HepG2 (cell line): ENCODE measurements around the gene PLPP3. TPM values are rescaled to one million over a fixed set of nuclear protein-coding genes. Genes with fewer than 3 reads are reported as not detected.
A peak's percentile ranks its signal among the peaks of the same experiment; 100 is the strongest.

Source experiments
- ATAC-seq: fragments of 200-7000 bp; cut with Tn5 transposase; 3 replicates; pipeline ENCODE4 v1.9.1; 2020; ENCODE audit warnings: mild to moderate bottlenecking, moderate library complexity
- BruUV-seq: library from RNA; stranded (reverse); fragments of 400-500 nt; replicated peaks from 2 replicates; lab custom pipeline; 2021; lab: Mats Ljungman, UMichigan
- CTCF ChIA-PET: fragments of 300-600 bp; formaldehyde crosslinking; extraction: SDS; loops from one replicate; lab custom pipeline; 2021; ENCODE audit warnings: low total read pairs, inconsistent platforms, low intra/inter-chr PET ratio; lab: Yijun Ruan, JAX
- POLR2A ChIA-PET: fragments of 350-600 bp; sonication (Branson Sonifier 250); formaldehyde crosslinking; loops from one replicate; lab custom pipeline; 2020; ENCODE audit warnings: antibody characterized with exemption, inconsistent platforms; lab: Yijun Ruan, JAX
- DNase-seq: peaks from one replicate; pipeline ENCODE4 v3.0.0-alpha.2; 2015; ENCODE audit warnings: low spot score
- FAIRE-seq: peaks from 3 replicates; lab custom pipeline; 2011; peaks lifted over from hg19 to GRCh38; lab: Jason Lieb, UNC
- H2AFZ ChIP-seq: one replicate; pipeline ENCODE4 v1.6.1; 2011; ENCODE audit warnings: low read length, inconsistent platforms
- H3K27ac ChIP-seq: fragments of 300-600 bp; 3 replicates; pipeline ENCODE4 v1.8.0; 2011; ENCODE audit warnings: mixed run types, mild to moderate bottlenecking, mixed read lengths, low read length, inconsistent platforms; ENCODE audit not compliant: insufficient read depth; ENCODE audit errors: extremely low read length
- H3K27me3 ChIP-seq, 2 experiments: fragments of 200-600 bp in 1 of 2; 2 replicates in 1 of 2; 3 replicates in 1 of 2; pipeline versions ENCODE4 v1.6.0 to v1.8.0; 2011; ENCODE audit warnings: low read length in 2 of 2, mild to moderate bottlenecking in 2 of 2, moderate library complexity in 2 of 2, inconsistent platforms in 1 of 2; ENCODE audit not compliant: insufficient read depth in 2 of 2, control insufficient read depth in 1 of 2
- H3K36me3 ChIP-seq, 2 experiments: fragments of 200-600 bp in 1 of 2; replicated peaks in 1 of 2; 2 replicates in 1 of 2; 3 replicates in 1 of 2; pipeline versions ENCODE4 v1.5.1 to v1.8.0; 2011; ENCODE audit warnings: low read length in 2 of 2, inconsistent platforms in 1 of 2; ENCODE audit not compliant: insufficient read depth in 2 of 2, control insufficient read depth in 1 of 2
- H3K4me1 ChIP-seq: 2 replicates; pipeline ENCODE4 v1.5.1; 2012; ENCODE audit warnings: low read length, inconsistent platforms; ENCODE audit not compliant: insufficient read depth
- H3K4me2 ChIP-seq: 2 replicates; pipeline ENCODE4 v1.6.0; 2011; ENCODE audit warnings: low read depth, low read length, inconsistent platforms
- H3K4me3 ChIP-seq, 3 experiments: fragments of 200-600 bp in 1 of 3; sonication (generic), shearing (Covaris generic) in 1 of 3; replicated peaks in 1 of 3; 2 replicates each; pipeline ENCODE4 v1.5.1; 2011 to 2016; ENCODE audit warnings: low read length in 3 of 3, inconsistent platforms in 2 of 3, low read depth in 2 of 3, mild to moderate bottlenecking in 2 of 3, control low read depth in 1 of 3, mixed read lengths in 1 of 3; ENCODE audit not compliant: insufficient read depth in 1 of 3
- H3K79me2 ChIP-seq: one replicate; pipeline ENCODE4 v1.6.1; 2011; ENCODE audit warnings: low read length, inconsistent platforms; ENCODE audit not compliant: insufficient read depth
- H3K9ac ChIP-seq: 2 replicates; pipeline ENCODE4 v1.6.0; 2011; ENCODE audit warnings: mild to moderate bottlenecking, low read depth, low read length, inconsistent platforms; ENCODE audit not compliant: insufficient read depth
- H3K9me3 ChIP-seq: 2 replicates; pipeline ENCODE4 v1.5.1; 2012; ENCODE audit warnings: mild to moderate bottlenecking, low read length
- H4K20me1 ChIP-seq: 2 replicates; pipeline ENCODE4 v1.6.0; 2011; ENCODE audit warnings: inconsistent platforms, mild to moderate bottlenecking, low read length, moderate library complexity; ENCODE audit not compliant: insufficient read depth
- AGO1 ChIP-seq: fragments of 200-400 bp; formaldehyde crosslinking; IDR thresholded peaks from 2 replicates; pipeline ENCODE4 v1.6.1; 2017; ENCODE audit warnings: mild to moderate bottlenecking, low read depth, low read length, moderate library complexity; ENCODE audit not compliant: poor library complexity, severe bottlenecking
- DPF2 ChIP-seq: sonication (generic); formaldehyde crosslinking; IDR thresholded peaks from 2 replicates; pipeline ENCODE4 v1.4.0; 2020; ENCODE audit warnings: mild to moderate bottlenecking, low read depth, missing genetic modification reagents, borderline replicate concordance
- GTF3A ChIP-seq: sonication (generic); formaldehyde crosslinking; conservative IDR thresholded peaks from 2 replicates; pipeline ENCODE4 v1.4.0; 2020; ENCODE audit warnings: mild to moderate bottlenecking, missing genetic modification reagents
- HMG20A ChIP-seq: IDR thresholded peaks from 2 replicates; pipeline ENCODE4 v1.6.1; 2016; ENCODE audit warnings: borderline replicate concordance
- MEF2D ChIP-seq: sonication (generic); formaldehyde crosslinking; IDR thresholded peaks from 2 replicates; pipeline ENCODE4 v1.5.1; 2020; ENCODE audit warnings: mild to moderate bottlenecking, missing genetic modification reagents
- NFKB2 ChIP-seq: sonication (generic); formaldehyde crosslinking; IDR thresholded peaks from 2 replicates; pipeline ENCODE4 v1.4.0; 2020; ENCODE audit warnings: missing genetic modification reagents, borderline replicate concordance
- RARA ChIP-seq: IDR thresholded peaks from 2 replicates; pipeline ENCODE4 v1.6.1; 2016; ENCODE audit warnings: missing genetic modification reagents, missing compliant biosample characterization
- SKI ChIP-seq: fragments of 450-650 bp; IDR thresholded peaks from one replicate; pipeline ENCODE4 v1.6.1; 2018; ENCODE audit warnings: mild to moderate bottlenecking; ENCODE audit not compliant: partially characterized antibody
- SMAD3 ChIP-seq: sonication (generic); formaldehyde crosslinking; IDR thresholded peaks from 2 replicates; pipeline ENCODE4 v1.4.0; 2020; ENCODE audit warnings: missing genetic modification reagents
- SOX6 ChIP-seq, 2 experiments: fragments of 450-650 bp in 1 of 2; sonication (generic) in 1 of 2; formaldehyde crosslinking in 1 of 2; IDR thresholded peaks; 2 replicates each; pipeline versions ENCODE4 v1.4.0 to v1.6.1; 2017 to 2020; ENCODE audit warnings: antibody characterized with exemption in 1 of 2, mild to moderate bottlenecking in 1 of 2, missing genetic modification reagents in 1 of 2
- TAF15 ChIP-seq: fragments of 200-400 bp; formaldehyde crosslinking; IDR thresholded peaks from one replicate; pipeline ENCODE4 v1.6.1; 2018; ENCODE audit warnings: mild to moderate bottlenecking, low read depth, low read length; ENCODE audit not compliant: poor library complexity, severe bottlenecking
- ZFX ChIP-seq: sonication (generic); formaldehyde crosslinking; IDR thresholded peaks from 2 replicates; pipeline ENCODE4 v1.4.0; 2020; ENCODE audit warnings: mild to moderate bottlenecking, low read depth, missing genetic modification reagents, moderate library complexity
- ZNF263 ChIP-seq: sonication (generic); formaldehyde crosslinking; IDR thresholded peaks from 2 replicates; pipeline ENCODE4 v1.4.0; 2020; ENCODE audit warnings: missing genetic modification reagents
- ZNF737 ChIP-seq: sonication (generic); formaldehyde crosslinking; IDR thresholded peaks from 2 replicates; pipeline ENCODE4 v1.5.0; 2020; ENCODE audit warnings: missing genetic modification reagents, mild to moderate bottlenecking, borderline replicate concordance
- ZSCAN9 ChIP-seq: IDR thresholded peaks from 2 replicates; pipeline ENCODE4 v1.6.1; 2016; ENCODE audit warnings: borderline replicate concordance
- WGBS: methylation state at CpG from one replicate; pipeline ENCODE4 v1.1.6; 2017; ENCODE audit warnings: low lambda C conversion rate; 5-methylcytosine and 5-hydroxymethylcytosine counted together
- in situ Hi-C: cut with HindIII; loops from 2 replicates; pipeline ENCODE4 v1.10.0; 2017; ENCODE audit warnings: low pct_unique_long_range_greater_than_20kb; ENCODE audit not compliant: extremely low pct_ligation_motif_present
- intact Hi-C: fragments of 100-400 bp; cut with micrococcal nuclease; formaldehyde crosslinking; loops from one replicate; pipeline ENCODE4 v1.10.0; 2022; ENCODE audit not compliant: unreplicated experiment
- polyA plus RNA-seq, 8 experiments: library from polyadenylated mRNA; depleted of rRNA in 3 of 8; stranded (reverse) in 7 of 8; unstranded in 1 of 8; fragments of >200 nt; fragmentation: Illumina TruSeq in 4 of 8; extraction: Trizol in 4 of 8; gene quantifications; 2 replicates each; pipeline versions ENCODE4 v1.2.1 to v1.2.3, GENCODE V29; 2011 to 2016; ENCODE audit warnings: low read depth in 4 of 8, missing spikeins in 1 of 8, mixed read lengths in 1 of 8; ENCODE audit not compliant: insufficient read depth in 1 of 8
- total RNA-seq, 5 experiments: library from RNA; depleted of rRNA; stranded (reverse); fragments of >200 nt; fragmentation: Illumina TruSeq; extraction: Trizol; gene quantifications; 2 replicates each; pipeline ENCODE4 v1.2.3, GENCODE V29; 2016; ENCODE audit warnings: low read depth in 1 of 5
- TF ChIP-seq, protein P1 (sequence below): sonication (generic); formaldehyde crosslinking; IDR thresholded peaks from 2 replicates; pipeline ENCODE4 v1.5.0; 2020; ENCODE audit warnings: missing genetic modification reagents
- TF ChIP-seq, protein P2 (sequence below): IDR thresholded peaks from 2 replicates; pipeline ENCODE4 v1.6.1; 2018; ENCODE audit warnings: missing genetic modification reagents, mild to moderate bottlenecking, missing compliant biosample characterization
- TF ChIP-seq, protein P3 (sequence below): sonication (generic); formaldehyde crosslinking; IDR thresholded peaks from 2 replicates; pipeline ENCODE4 v1.4.0; 2020; ENCODE audit warnings: mild to moderate bottlenecking, missing genetic modification reagents
- TF ChIP-seq, protein P4 (sequence below): sonication (generic); formaldehyde crosslinking; IDR thresholded peaks from 2 replicates; pipeline ENCODE4 v1.5.1; 2020; ENCODE audit warnings: missing genetic modification reagents, mild to moderate bottlenecking, borderline replicate concordance

PLPP3 gene
- total and polyA plus RNA-seq, 2 of the 13 experiments (the other 11 are each of a cell fraction or from before 2014, with no cell fraction given): 49.7 to 65.8 TPM

DNA sequence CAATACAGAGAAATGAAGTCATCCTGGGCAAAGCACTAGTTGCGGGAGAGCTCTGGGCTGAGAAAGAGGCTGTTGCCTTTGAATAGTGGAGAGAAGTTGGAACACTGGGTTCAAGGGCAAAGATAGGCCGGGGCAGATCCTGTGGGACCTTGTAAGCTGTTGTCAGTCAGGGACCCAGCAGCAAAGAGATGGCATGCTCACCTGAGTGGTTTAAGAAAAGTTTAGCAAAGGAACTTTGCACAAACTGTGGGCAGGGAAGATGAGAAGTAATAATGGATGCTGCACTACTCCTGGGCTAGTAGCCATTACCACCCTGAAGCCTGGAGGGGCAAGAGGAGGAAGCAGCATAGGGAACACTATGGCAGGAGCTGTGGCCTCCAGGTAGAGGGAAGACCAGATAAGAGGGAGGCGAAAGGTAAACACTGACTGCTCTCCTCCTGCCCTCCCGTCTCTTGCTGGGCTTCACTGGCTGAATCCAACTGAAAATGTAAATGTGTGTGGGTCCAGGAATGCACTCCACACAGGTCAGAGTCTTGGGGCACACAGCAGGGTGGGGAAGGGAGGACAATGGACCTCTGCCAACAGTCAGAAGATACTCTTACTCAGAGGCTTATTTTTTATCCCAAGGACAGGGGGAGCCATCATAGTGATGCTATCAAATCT, 129.2 kb downstream of the PLPP3 start:
- H4K20me1 ChIP-seq: no peaks in the 10 kb centered on the region
- ChIA-PET POLR2A (interaction anchor here (0.8 to 2.5 kb wide), 6 partner anchors 13 to 128 kb away, joined by 3 to 17 read pairs (median 10); no protein-coding TSS in a partner anchor), CTCF (no interaction called here)
- H3K4me1 ChIP-seq: peaks cover 86% of the 10 kb centered on the region
- intact Hi-C loops (no loop called here), in situ Hi-C loops (no loop called here)
- FAIRE-seq (peak; percentile 53), DNase-seq (peak; percentile 35), ATAC-seq (peak; percentile 60)
- no peaks in the 10 kb centered on the region for H3K9me3 ChIP-seq
- H3K27me3 ChIP-seq: no peaks in the 10 kb centered on the region
- H3K27ac ChIP-seq: peak overlapping the region; percentile 69
- peak overlapping the region; percentile 33; the same call in 1 of the 2 replicates for H3K9ac ChIP-seq
- H3K4me2 ChIP-seq: peak overlapping the region; percentile 59
- H3K36me3 ChIP-seq: no peaks in the 10 kb centered on the region
- BruUV-seq: no TSS peak
- no peaks in the 10 kb centered on the region for H3K79me2 ChIP-seq
- H2AFZ ChIP-seq: no peak overlapping the region
- peak overlapping the region in 1 of 3 experiments; percentile 30; a peak in 2 of 6 replicates for H3K4me3 ChIP-seq
- WGBS: 14% methylated on average over 4 of the region's 4 CpGs
- TF ChIP-seq RARA (CRISPR knock-in tag): peak; percentile 46; the same call in 1 of the 2 replicates
- TF ChIP-seq, protein P1, sequence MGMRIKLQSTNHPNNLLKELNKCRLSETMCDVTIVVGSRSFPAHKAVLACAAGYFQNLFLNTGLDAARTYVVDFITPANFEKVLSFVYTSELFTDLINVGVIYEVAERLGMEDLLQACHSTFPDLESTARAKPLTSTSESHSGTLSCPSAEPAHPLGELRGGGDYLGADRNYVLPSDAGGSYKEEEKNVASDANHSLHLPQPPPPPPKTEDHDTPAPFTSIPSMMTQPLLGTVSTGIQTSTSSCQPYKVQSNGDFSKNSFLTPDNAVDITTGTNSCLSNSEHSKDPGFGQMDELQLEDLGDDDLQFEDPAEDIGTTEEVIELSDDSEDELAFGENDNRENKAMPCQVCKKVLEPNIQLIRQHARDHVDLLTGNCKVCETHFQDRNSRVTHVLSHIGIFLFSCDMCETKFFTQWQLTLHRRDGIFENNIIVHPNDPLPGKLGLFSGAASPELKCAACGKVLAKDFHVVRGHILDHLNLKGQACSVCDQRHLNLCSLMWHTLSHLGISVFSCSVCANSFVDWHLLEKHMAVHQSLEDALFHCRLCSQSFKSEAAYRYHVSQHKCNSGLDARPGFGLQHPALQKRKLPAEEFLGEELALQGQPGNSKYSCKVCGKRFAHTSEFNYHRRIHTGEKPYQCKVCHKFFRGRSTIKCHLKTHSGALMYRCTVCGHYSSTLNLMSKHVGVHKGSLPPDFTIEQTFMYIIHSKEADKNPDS: no peak
- TF ChIP-seq ZNF737 (CRISPR knock-in tag): no peak
- TF ChIP-seq, protein P2, sequence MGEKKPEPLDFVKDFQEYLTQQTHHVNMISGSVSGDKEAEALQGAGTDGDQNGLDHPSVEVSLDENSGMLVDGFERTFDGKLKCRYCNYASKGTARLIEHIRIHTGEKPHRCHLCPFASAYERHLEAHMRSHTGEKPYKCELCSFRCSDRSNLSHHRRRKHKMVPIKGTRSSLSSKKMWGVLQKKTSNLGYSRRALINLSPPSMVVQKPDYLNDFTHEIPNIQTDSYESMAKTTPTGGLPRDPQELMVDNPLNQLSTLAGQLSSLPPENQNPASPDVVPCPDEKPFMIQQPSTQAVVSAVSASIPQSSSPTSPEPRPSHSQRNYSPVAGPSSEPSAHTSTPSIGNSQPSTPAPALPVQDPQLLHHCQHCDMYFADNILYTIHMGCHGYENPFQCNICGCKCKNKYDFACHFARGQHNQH (CRISPR knock-in tag): no peak
- no peak for TF ChIP-seq NFKB2 (CRISPR knock-in tag)
- no peak for TF ChIP-seq GTF3A (CRISPR knock-in tag)
- TF ChIP-seq, protein P3, sequence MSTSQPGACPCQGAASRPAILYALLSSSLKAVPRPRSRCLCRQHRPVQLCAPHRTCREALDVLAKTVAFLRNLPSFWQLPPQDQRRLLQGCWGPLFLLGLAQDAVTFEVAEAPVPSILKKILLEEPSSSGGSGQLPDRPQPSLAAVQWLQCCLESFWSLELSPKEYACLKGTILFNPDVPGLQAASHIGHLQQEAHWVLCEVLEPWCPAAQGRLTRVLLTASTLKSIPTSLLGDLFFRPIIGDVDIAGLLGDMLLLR (CRISPR knock-in tag): no peak
- no peak for TF ChIP-seq AGO1
- no peak for TF ChIP-seq SOX6 (IDR thresholded peaks at IDR 0.05)
- TF ChIP-seq SOX6 (CRISPR knock-in tag; IDR thresholded peaks at IDR 0.05): peak; percentile 68
- TF ChIP-seq, protein P4, sequence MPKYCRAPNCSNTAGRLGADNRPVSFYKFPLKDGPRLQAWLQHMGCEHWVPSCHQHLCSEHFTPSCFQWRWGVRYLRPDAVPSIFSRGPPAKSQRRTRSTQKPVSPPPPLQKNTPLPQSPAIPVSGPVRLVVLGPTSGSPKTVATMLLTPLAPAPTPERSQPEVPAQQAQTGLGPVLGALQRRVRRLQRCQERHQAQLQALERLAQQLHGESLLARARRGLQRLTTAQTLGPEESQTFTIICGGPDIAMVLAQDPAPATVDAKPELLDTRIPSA (CRISPR knock-in tag): no peak
- TF ChIP-seq ZSCAN9 (CRISPR knock-in tag): no peak
- TF ChIP-seq SMAD3 (CRISPR knock-in tag): no peak
- peak; percentile 7 for TF ChIP-seq SKI
- TF ChIP-seq DPF2 (CRISPR knock-in tag): no peak
- no peak for TF ChIP-seq TAF15
- no peak for TF ChIP-seq HMG20A
- peak; percentile 22; the same call in 1 of the 2 replicates for TF ChIP-seq ZFX (CRISPR knock-in tag)
- TF ChIP-seq MEF2D (CRISPR knock-in tag): no peak
- TF ChIP-seq ZNF263 (CRISPR knock-in tag): peak; percentile 45; the same call in 1 of the 2 replicates
